HEK293 (cell line): Measurements from ENCODE around the gene SERAC1.

Source experiments
- CTCF ChIA-PET: fragments of 350-600 bp; formaldehyde crosslinking; extraction: SDS; loops from one replicate; lab custom pipeline; 2021; ENCODE audit warnings: antibody characterized with exemption; lab: Yijun Ruan, JAX
- POLR2A ChIA-PET: fragments of 300-600 bp; formaldehyde crosslinking; extraction: SDS; loops from one replicate; lab custom pipeline; 2020; ENCODE audit warnings: antibody characterized with exemption, inconsistent platforms; lab: Yijun Ruan, JAX
- H3K27ac ChIP-seq: fragments of 200-500 bp; sonication (Bioruptor generic); 2 replicates; pipeline ENCODE4 v1.5.1; 2014; ENCODE audit warnings: low read depth, low read length, control low read depth, inconsistent platforms; ENCODE audit errors: extremely low read depth
- H3K36me3 ChIP-seq, 2 experiments: fragments of 200-500 bp in 1 of 2; sonication (Bioruptor generic) in 1 of 2; 1 replicate in 1 of 2; 2 replicates in 1 of 2; pipeline ENCODE4 v1.5.1; 2014 to 2017; ENCODE audit warnings: inconsistent platforms in 2 of 2, low read length in 2 of 2; ENCODE audit not compliant: control insufficient read depth in 2 of 2, insufficient read depth in 1 of 2
- H3K4me1 ChIP-seq: fragments of 200-500 bp; sonication (Bioruptor generic); 2 replicates; pipeline ENCODE4 v1.5.1; 2014; ENCODE audit warnings: mild to moderate bottlenecking, low read length, inconsistent platforms; ENCODE audit not compliant: control insufficient read depth, insufficient read depth
- H3K4me3 ChIP-seq: 2 replicates; pipeline ENCODE4 v1.5.1; 2011; ENCODE audit warnings: low read depth, mild to moderate bottlenecking, control low read depth, low read length, moderate library complexity
- H3K9me3 ChIP-seq: fragments of 200-500 bp; sonication (Bioruptor generic); 2 replicates; pipeline ENCODE4 v1.5.1; 2014; ENCODE audit warnings: low read depth, low read length, inconsistent platforms; ENCODE audit not compliant: control insufficient read depth, insufficient read depth
- GFI1B ChIP-seq: fragments of 450-650 bp; formaldehyde crosslinking; IDR thresholded peaks from 2 replicates; pipeline ENCODE4 v1.5.1; 2016; ENCODE audit warnings: missing biosample characterization, missing genetic modification characterization
- GLIS1 ChIP-seq: fragments of 450-650 bp; formaldehyde crosslinking; IDR thresholded peaks from 2 replicates; pipeline ENCODE4 v1.5.1; 2016; ENCODE audit warnings: missing biosample characterization, missing genetic modification characterization
- IKZF3 ChIP-seq: fragments of 450-650 bp; IDR thresholded peaks from 2 replicates; pipeline ENCODE4 v1.5.0; 2018; ENCODE audit warnings: missing biosample characterization, mild to moderate bottlenecking, missing genetic modification characterization, moderate library complexity
- INSM2 ChIP-seq: fragments of 450-650 bp; formaldehyde crosslinking; IDR thresholded peaks from 2 replicates; pipeline ENCODE4 v1.5.1; 2016; ENCODE audit warnings: missing biosample characterization, missing genetic modification characterization
- KLF16 ChIP-seq: fragments of 450-650 bp; formaldehyde crosslinking; IDR thresholded peaks from 2 replicates; pipeline ENCODE4 v1.5.1; 2017; ENCODE audit warnings: missing biosample characterization, missing genetic modification characterization
- KLF17 ChIP-seq: fragments of 450-650 bp; formaldehyde crosslinking; IDR thresholded peaks from 2 replicates; pipeline ENCODE4 v1.5.1; 2016; ENCODE audit warnings: missing biosample characterization, missing genetic modification characterization
- PRDM6 ChIP-seq: fragments of 450-650 bp; formaldehyde crosslinking; IDR thresholded peaks from 2 replicates; pipeline ENCODE4 v1.5.1; 2017; ENCODE audit warnings: missing biosample characterization, missing genetic modification characterization
- SETDB1 ChIP-seq: IDR thresholded peaks from one replicate; pipeline ENCODE4 v1.6.1; 2017; ENCODE audit warnings: mild to moderate bottlenecking, low read length, moderate library complexity, mixed read lengths; ENCODE audit not compliant: insufficient read length
- YY1 ChIP-seq: fragments of 450-650 bp; formaldehyde crosslinking; IDR thresholded peaks from 2 replicates; pipeline ENCODE4 v1.5.1; 2018; ENCODE audit warnings: missing biosample characterization, missing genetic modification characterization
- ZBTB17 ChIP-seq: fragments of 450-650 bp; formaldehyde crosslinking; IDR thresholded peaks from 2 replicates; pipeline ENCODE4 v1.5.1; 2016; ENCODE audit warnings: missing biosample characterization, missing genetic modification characterization
- ZEB2 ChIP-seq: fragments of 450-650 bp; formaldehyde crosslinking; IDR thresholded peaks from 2 replicates; pipeline ENCODE4 v1.5.1; 2016; ENCODE audit warnings: missing biosample characterization, missing genetic modification characterization
- ZFP3 ChIP-seq: fragments of 450-650 bp; formaldehyde crosslinking; IDR thresholded peaks from 2 replicates; pipeline ENCODE4 v1.5.1; 2016; ENCODE audit warnings: low read depth, missing biosample characterization, missing genetic modification characterization
- ZNF133 ChIP-seq: fragments of 450-650 bp; formaldehyde crosslinking; IDR thresholded peaks from 2 replicates; pipeline ENCODE4 v1.5.1; 2016; ENCODE audit warnings: missing biosample characterization, missing genetic modification characterization
- ZNF24 ChIP-seq: fragments of 450-650 bp; formaldehyde crosslinking; IDR thresholded peaks from 2 replicates; pipeline ENCODE4 v1.5.1; 2016; ENCODE audit warnings: missing biosample characterization, missing genetic modification characterization
- ZNF248 ChIP-seq: fragments of 450-650 bp; formaldehyde crosslinking; IDR thresholded peaks from 2 replicates; pipeline ENCODE4 v1.5.1; 2017; ENCODE audit warnings: missing biosample characterization, missing genetic modification characterization
- ZNF335 ChIP-seq: fragments of 450-650 bp; formaldehyde crosslinking; conservative IDR thresholded peaks from 2 replicates; pipeline ENCODE4 v1.5.1; 2016; ENCODE audit warnings: missing biosample characterization, missing genetic modification characterization
- ZNF398 ChIP-seq: fragments of 450-650 bp; formaldehyde crosslinking; IDR thresholded peaks from 2 replicates; pipeline ENCODE4 v1.5.1; 2017; ENCODE audit warnings: missing biosample characterization, missing genetic modification characterization
- ZNF501 ChIP-seq: fragments of 450-650 bp; formaldehyde crosslinking; IDR thresholded peaks from 2 replicates; pipeline ENCODE4 v1.5.1; 2016; ENCODE audit warnings: missing biosample characterization, missing genetic modification characterization
- ZNF548 ChIP-seq: fragments of 450-650 bp; formaldehyde crosslinking; IDR thresholded peaks from 2 replicates; pipeline ENCODE4 v1.5.1; 2016; ENCODE audit warnings: missing biosample characterization, missing genetic modification characterization
- ZNF626 ChIP-seq: fragments of 450-650 bp; sonication (Bioruptor Pico); formaldehyde crosslinking; IDR thresholded peaks from 2 replicates; pipeline ENCODE4 v1.5.1; 2018; ENCODE audit warnings: missing biosample characterization, missing genetic modification characterization, inconsistent platforms
- ZNF660 ChIP-seq: fragments of 450-650 bp; IDR thresholded peaks from 2 replicates; pipeline ENCODE4 v1.5.1; 2018; ENCODE audit warnings: missing biosample characterization, mild to moderate bottlenecking, missing genetic modification characterization
- ZNF747 ChIP-seq: fragments of 450-650 bp; formaldehyde crosslinking; IDR thresholded peaks from 2 replicates; pipeline ENCODE4 v1.5.1; 2016; ENCODE audit warnings: missing biosample characterization, missing genetic modification characterization
- ZSCAN23 ChIP-seq: fragments of 450-650 bp; formaldehyde crosslinking; IDR thresholded peaks from 2 replicates; pipeline ENCODE4 v1.5.1; 2016; ENCODE audit warnings: missing biosample characterization, missing genetic modification characterization

Gene SERAC1

GRCh38 chr6:158165919-158166416, 2.1 kb downstream of the SERAC1 start:
- ChIA-PET CTCF (interaction anchor here (0.6 to 1.4 kb wide), 3 partner anchors 39 to 524 kb away, joined by 3 to 6 read pairs (median 4); no protein-coding TSS in a partner anchor), POLR2A (no interaction called here)
- TF ChIP-seq ZFP3 (tag by site-specific recombination) (no peak), GFI1B (tag by site-specific recombination) (no peak), ZNF660 (no peak), KLF17 (tag by site-specific recombination) (no peak), ZNF747 (tag by site-specific recombination) (no peak), ZSCAN23 (tag by site-specific recombination) (no peak), SETDB1 (no peak), ZNF548 (tag by site-specific recombination) (no peak), ZNF24 (no peak), GLIS1 (tag by site-specific recombination) (no peak), YY1 (tag by site-specific recombination) (no peak), KLF16 (no peak), IKZF3 (tag by site-specific recombination) (no peak), ZNF626 (tag by site-specific recombination) (no peak), ZEB2 (no peak)
- Histone ChIP-seq H3K36me3 (peaks cover 3 to 9% of the 10 kb centered on the region in 2 experiments; a peak in 2 of 3 replicates), H3K9me3 (no peaks in the 10 kb centered on the region), H3K27ac (no peak overlapping the region), H3K4me3 (no peak overlapping the region), H3K4me1 (peaks cover 3% of the 10 kb centered on the region; the same call in 1 of the 2 replicates)

GRCh38 chr6:158164579-158165170, 3.4 kb downstream of the SERAC1 start:
- Histone ChIP-seq H3K9me3 (no peaks in the 10 kb centered on the region), H3K36me3 (peaks cover 0 to 3% of the 10 kb centered on the region in 2 experiments; a peak in 1 of 3 replicates), H3K4me3 (no peak overlapping the region), H3K4me1 (peaks cover 3% of the 10 kb centered on the region; the same call in 1 of the 2 replicates), H3K27ac (no peak overlapping the region)
- POLR2A ChIA-PET, result no interaction called here
- TF ChIP-seq ZNF501 (tag by site-specific recombination) (no peak), ZBTB17 (tag by site-specific recombination) (0 out of 2 replicates have a peak, but pooled peaks have one; percentile 23)
- TF ChIP-seq, all 188 proteins: peak for 1
- CTCF ChIA-PET, result interaction anchor here (0.6 to 1.2 kb wide), 2 partner anchors 19 to 56 kb away, joined by 4 to 5 read pairs; no protein-coding TSS in a partner anchor

- ChIA-PET CTCF (interaction anchor here (1.3 kb wide), 1 partner anchor 19 kb away, joined by 6 read pairs; no protein-coding TSS in a partner anchor), POLR2A (no interaction called here)
- Histone ChIP-seq H3K4me1 (peaks cover 3% of the 10 kb centered on the region; the same call in 1 of the 2 replicates), H3K27ac (no peak overlapping the region), H3K36me3 (peaks cover 8 to 11% of the 10 kb centered on the region in 2 experiments), H3K9me3 (no peaks in the 10 kb centered on the region), H3K4me3 (no peak overlapping the region)
- TF ChIP-seq ZNF248 (tag by site-specific recombination), result no peak
- TF ChIP-seq ZNF398 (tag by site-specific recombination), result no peak
- TF ChIP-seq INSM2 (tag by site-specific recombination), result no peak
- no peak for TF ChIP-seq PRDM6 (tag by site-specific recombination)
- no peak for TF ChIP-seq ZNF133 (tag by site-specific recombination)
- TF ChIP-seq ZNF335, result peak; percentile 36; the same call in 1 of the 2 replicates
Measured at GRCh38 chr6:158161566-158162254, 6.4 kb downstream of the SERAC1 start.
